Fibroblast of skin of abdomen (primary cell): ENCODE data around the gene LRRN4CL. TPM values are rescaled to one million over a fixed set of nuclear protein-coding genes. Genes with fewer than 3 reads are reported as not detected.
A peak's percentile ranks its signal among the peaks of the same experiment; 100 is the strongest.
"Not testable (repeated sequence)": the region's sequence is repeated elsewhere in the genome, so short reads cannot be mapped to it uniquely, and the experiment has no call there.

ENCODE experiments used
- DNase-seq: peaks from one replicate; pipeline ENCODE4 v3.0.0-alpha.2; 2013
- polyA plus RNA-seq, 2 experiments: library from polyadenylated mRNA; unstranded; fragments of 120-200 nt; gene quantifications; one replicate each; pipeline ENCODE4 v1.2.1, GENCODE V29; 2013; ENCODE audit not compliant: insufficient read length in 2 of 2

Gene LRRN4CL
- 1.3 TPM for polyA plus RNA-seq (2013, experiment 1 of 2; ENCODE audit: insufficient read length)
- 1.5 TPM for polyA plus RNA-seq (2013, experiment 2 of 2; ENCODE audit: insufficient read length)

- DNase-seq, result peak; percentile 97
Observed at GRCh38 chr11:62689421-62690183, at the start of gene LRRN4CL. Gene LRRN4CL, minus strand, starts transcription at chr11:62689530. Its CDS starts 1,022 bp downstream, at chr11:62688508.

GRCh38 chr11:62737196-62737595 is 47.9 kb upstream of the LRRN4CL start:
- DNase-seq, result no peak

GRCh38 chr11:62732830-62733229 is 43.5 kb upstream of the LRRN4CL start:
- DNase-seq, result peak; percentile 20

- DNase-seq, result not testable (repeated sequence)
Observed at GRCh38 chr11:62730076-62730475, 40.7 kb upstream of the LRRN4CL start.

GRCh38 chr11:62728171-62728988 is 39.0 kb upstream of the LRRN4CL start, which contains the start of gene TTC9C:
Gene TTC9C, plus strand, starts transcription at chr11:62728486. Its CDS starts 363 bp downstream, at chr11:62728849.
- DNase-seq, result peak; percentile 87

- peak; percentile 98 for DNase-seq
Observed at GRCh38 chr11:62727872-62728170, 38.5 kb upstream of the LRRN4CL start.

- peak; percentile 100 for DNase-seq
Observed at GRCh38 chr11:62727165-62727871, 38.0 kb upstream of the LRRN4CL start, which contains the start of gene HNRNPUL2. Gene HNRNPUL2, minus strand, starts transcription at chr11:62727457. Its CDS starts 301 bp downstream, at chr11:62727156.

GRCh38 chr11:62726915-62727164 is 37.5 kb upstream of the LRRN4CL start:
- no peak for DNase-seq

GRCh38 chr11:62726156-62726914 is 37.0 kb upstream of the LRRN4CL start:
- DNase-seq, result no peak

GRCh38 chr11:62725646-62726045 is 36.3 kb upstream of the LRRN4CL start:
- DNase-seq, result no peak

- DNase-seq, result no peak
Observed at GRCh38 chr11:62724171-62724570, 34.8 kb upstream of the LRRN4CL start.

- peak; percentile 43 for DNase-seq
Observed at GRCh38 chr11:62721994-62722393, 32.7 kb upstream of the LRRN4CL start.

GRCh38 chr11:62719302-62719978 is 30.1 kb upstream of the LRRN4CL start:
- DNase-seq, result no peak

- DNase-seq, result no peak
Observed at GRCh38 chr11:62716816-62717215, 27.5 kb upstream of the LRRN4CL start.

GRCh38 chr11:62716206-62716605 is 26.9 kb upstream of the LRRN4CL start:
- no peak for DNase-seq

GRCh38 chr11:62715150-62716130 is 26.1 kb upstream of the LRRN4CL start:
- no peak for DNase-seq

GRCh38 chr11:62713343-62713742 is 24.0 kb upstream of the LRRN4CL start:
- DNase-seq, result no peak

GRCh38 chr11:62712861-62713260 is 23.5 kb upstream of the LRRN4CL start:
- DNase-seq, result no peak

GRCh38 chr11:62712276-62712812 is 23.0 kb upstream of the LRRN4CL start:
- no peak for DNase-seq

GRCh38 chr11:62710001-62710345 is 20.6 kb upstream of the LRRN4CL start:
- DNase-seq, result no peak
